Karpas-422 (cell line): ENCODE data around the gene ANKS1A. TPM values are rescaled to one million over a fixed set of nuclear protein-coding genes. Genes with fewer than 3 reads are reported as not detected.

Experiments used
- DNase-seq: peaks from one replicate; pipeline ENCODE4 v3.0.0-alpha.2; 2015
- H2AFZ ChIP-seq: fragments of 200-600 bp; sonication (generic); 2 replicates; pipeline ENCODE4 v1.6.1; 2014; ENCODE audit warnings: antibody characterized with exemption, low read length, mixed read lengths
- H3K27ac ChIP-seq: fragments of 200-600 bp; sonication (generic); 2 replicates; pipeline ENCODE4 v1.5.1; 2014; ENCODE audit warnings: mild to moderate bottlenecking, low read length, moderate library complexity
- H3K27me3 ChIP-seq: fragments of 200-600 bp; sonication (generic); 2 replicates; pipeline ENCODE4 v1.6.1; 2014; ENCODE audit warnings: low read length, mixed read lengths
- H3K36me3 ChIP-seq: fragments of 200-600 bp; sonication (generic); 2 replicates; pipeline ENCODE4 v1.6.1; 2014; ENCODE audit warnings: low read length, mixed read lengths; ENCODE audit not compliant: insufficient read depth
- H3K4me1 ChIP-seq: fragments of 200-600 bp; sonication (generic); 2 replicates; pipeline ENCODE4 v1.6.1; 2014; ENCODE audit warnings: mild to moderate bottlenecking, low read length, mixed read lengths
- H3K4me2 ChIP-seq: fragments of 200-600 bp; sonication (generic); 2 replicates; pipeline ENCODE4 v1.6.1; 2014; ENCODE audit warnings: low read length, low read depth, mild to moderate bottlenecking; ENCODE audit not compliant: poor library complexity, severe bottlenecking
- H3K4me3 ChIP-seq: fragments of 200-600 bp; sonication (generic); 2 replicates; pipeline ENCODE4 v1.5.1; 2014; ENCODE audit warnings: mild to moderate bottlenecking, antibody characterized with exemption, low read length, mixed read lengths
- H3K79me2 ChIP-seq: fragments of 200-600 bp; sonication (generic); 2 replicates; pipeline ENCODE4 v1.6.1; 2014; ENCODE audit warnings: mild to moderate bottlenecking, low read length, mixed read lengths
- H3K9ac ChIP-seq: fragments of 200-600 bp; sonication (generic); 2 replicates; pipeline ENCODE4 v1.6.0; 2014; ENCODE audit warnings: low read length
- H3K9me2 ChIP-seq: fragments of 200-600 bp; sonication (generic), shearing (Covaris generic); replicated peaks from 2 replicates; pipeline ENCODE4 v1.6.0; 2014; ENCODE audit warnings: mild to moderate bottlenecking, low read length, moderate library complexity; ENCODE audit not compliant: insufficient read depth
- H3K9me3 ChIP-seq: fragments of 300-700, 200-600 bp; sonication (generic); 2 replicates; pipeline ENCODE4 v1.6.1; 2014; ENCODE audit warnings: low read length, mixed read lengths
- H4K20me1 ChIP-seq: fragments of 200-600 bp; sonication (generic); 2 replicates; pipeline ENCODE4 v1.6.1; 2014; ENCODE audit warnings: mild to moderate bottlenecking, antibody characterized with exemption, low read length, low read depth; ENCODE audit not compliant: insufficient read depth
- total RNA-seq: library from RNA; depleted of rRNA; stranded (reverse); fragments of >200 nt; shearing (Covaris generic); gene quantifications from 2 replicates; pipeline ENCODE4 v1.2.3, GENCODE V29; 2014; ENCODE audit warnings: low replicate concordance

ANKS1A gene
- total RNA-seq, 1 experiment from 2014 or later, result 7.0 TPM

DNA sequence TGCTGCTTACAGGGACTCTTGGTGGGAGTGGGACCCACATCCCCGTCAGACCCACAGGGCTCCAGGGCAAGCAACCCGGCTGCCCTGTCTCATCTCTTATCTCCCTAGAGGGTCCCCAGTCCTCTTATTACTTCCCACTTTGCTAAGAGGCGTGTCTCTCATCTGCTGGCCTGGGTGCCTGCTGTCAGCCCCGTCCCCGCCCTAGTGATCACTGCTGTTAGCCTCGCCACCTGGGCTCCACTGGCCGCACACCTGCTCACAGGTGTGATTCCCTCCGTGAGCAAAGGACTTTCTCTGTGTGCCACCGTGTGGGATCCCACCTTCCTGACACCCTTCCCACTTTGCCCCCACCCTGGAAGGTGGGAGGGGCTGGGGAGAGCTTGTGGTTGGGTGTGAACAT, 194.5 kb downstream of the ANKS1A start:
- no peak overlapping the region for H3K4me3 ChIP-seq
- H3K79me2 ChIP-seq, result no peaks in the 10 kb centered on the region
- no peaks in the 10 kb centered on the region for H3K36me3 ChIP-seq
- H3K4me2 ChIP-seq, result no peak overlapping the region
- H2AFZ ChIP-seq, result no peak overlapping the region
- no peaks in the 10 kb centered on the region for H4K20me1 ChIP-seq
- no peaks in the 10 kb centered on the region for H3K9me2 ChIP-seq
- no peaks in the 10 kb centered on the region for H3K4me1 ChIP-seq
- H3K9ac ChIP-seq, result no peak overlapping the region
- no peak overlapping the region for H3K27ac ChIP-seq
- H3K27me3 ChIP-seq, result no peaks in the 10 kb centered on the region
- H3K9me3 ChIP-seq, result no peaks in the 10 kb centered on the region
- DNase-seq, result no peak

- no peaks in the 10 kb centered on the region for H3K9me3 ChIP-seq
- no peaks in the 10 kb centered on the region for H3K36me3 ChIP-seq
- no peaks in the 10 kb centered on the region for H3K4me1 ChIP-seq
- no peak overlapping the region for H3K4me3 ChIP-seq
- H3K79me2 ChIP-seq, result no peaks in the 10 kb centered on the region
- H3K4me2 ChIP-seq, result no peak overlapping the region
- H2AFZ ChIP-seq, result no peak overlapping the region
- H4K20me1 ChIP-seq, result no peaks in the 10 kb centered on the region
- no peak for DNase-seq
- H3K9me2 ChIP-seq, result no peaks in the 10 kb centered on the region
- H3K27me3 ChIP-seq, result no peaks in the 10 kb centered on the region
- no peak overlapping the region for H3K27ac ChIP-seq
- H3K9ac ChIP-seq, result no peak overlapping the region
Measured at GRCh38 chr6:35084041-35084491, 195.0 kb downstream of the ANKS1A start.

GRCh38 chr6:35084511-35085203, 195.6 kb downstream of the ANKS1A start:
- Histone ChIP-seq H3K4me3 (no peak overlapping the region), H3K27me3 (no peaks in the 10 kb centered on the region), H3K9ac (no peak overlapping the region), H3K9me2 (no peaks in the 10 kb centered on the region), H3K79me2 (no peaks in the 10 kb centered on the region), H4K20me1 (no peaks in the 10 kb centered on the region), H3K9me3 (no peaks in the 10 kb centered on the region), H2AFZ (no peak overlapping the region), H3K36me3 (no peaks in the 10 kb centered on the region), H3K4me2 (no peak overlapping the region), H3K4me1 (no peaks in the 10 kb centered on the region), H3K27ac (no peak overlapping the region)
- DNase-seq, result no peak

DNA sequence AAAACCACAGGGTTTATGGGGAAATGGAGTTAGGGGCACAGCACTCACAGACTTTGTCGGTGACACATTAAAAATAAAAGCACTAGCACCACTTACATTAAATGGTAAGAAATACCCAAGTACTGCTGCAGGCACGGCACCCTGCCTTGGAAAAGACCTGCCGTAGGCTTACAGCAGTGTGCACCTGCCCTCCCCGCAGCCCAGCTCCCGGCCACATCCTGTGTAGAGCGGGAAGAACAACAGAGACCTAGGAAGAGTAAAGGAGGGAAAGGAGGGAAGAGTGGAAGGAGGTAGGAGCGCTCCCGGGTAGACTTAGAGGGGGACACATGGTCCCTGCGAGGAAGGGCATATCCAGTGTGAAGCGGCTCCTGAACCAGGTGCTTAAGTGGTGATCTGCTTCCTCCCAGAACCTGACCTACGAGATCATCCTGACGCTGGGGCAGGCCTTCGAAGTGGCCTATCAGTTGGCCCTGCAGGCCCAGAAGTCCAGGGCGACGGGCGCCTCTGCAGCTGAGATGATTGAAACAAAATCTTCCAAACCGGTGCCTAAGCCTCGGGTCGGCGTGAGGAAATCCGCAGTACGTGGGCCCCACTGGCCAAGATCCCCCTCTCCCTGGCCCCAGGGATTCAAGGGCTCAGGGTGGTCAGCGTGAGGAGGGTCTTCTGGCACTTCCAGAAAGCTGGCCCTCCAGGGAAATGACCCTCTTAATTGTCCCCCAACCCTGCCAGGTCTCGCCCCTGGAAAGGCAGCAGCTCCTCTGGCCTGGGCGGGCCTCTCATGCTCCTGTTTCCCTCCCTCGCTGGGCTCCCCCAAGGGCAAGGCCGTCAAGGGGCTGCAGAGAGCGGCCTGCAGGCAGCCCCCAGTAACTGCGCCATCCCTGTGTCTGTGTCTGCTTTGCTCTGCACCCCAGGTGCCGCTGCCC, 196.6 kb downstream of the ANKS1A start:
- no peaks in the 10 kb centered on the region for H3K9me2 ChIP-seq
- H3K27me3 ChIP-seq, result no peaks in the 10 kb centered on the region
- no peak overlapping the region for H3K4me3 ChIP-seq
- H3K36me3 ChIP-seq, result no peaks in the 10 kb centered on the region
- no peak overlapping the region for H3K4me2 ChIP-seq
- no peak overlapping the region for H3K9ac ChIP-seq
- no peaks in the 10 kb centered on the region for H4K20me1 ChIP-seq
- no peak overlapping the region for H3K27ac ChIP-seq
- H2AFZ ChIP-seq, result no peak overlapping the region
- H3K4me1 ChIP-seq, result no peaks in the 10 kb centered on the region
- DNase-seq, result no peak
- H3K9me3 ChIP-seq, result no peaks in the 10 kb centered on the region
- H3K79me2 ChIP-seq, result no peaks in the 10 kb centered on the region

GRCh38 chr6:35086282-35086632, 197.2 kb downstream of the ANKS1A start:
- H3K4me1 ChIP-seq, result no peaks in the 10 kb centered on the region
- no peak for DNase-seq
- no peaks in the 10 kb centered on the region for H3K9me2 ChIP-seq
- no peaks in the 10 kb centered on the region for H4K20me1 ChIP-seq
- H3K27ac ChIP-seq, result no peak overlapping the region
- H3K4me3 ChIP-seq, result no peak overlapping the region
- H3K4me2 ChIP-seq, result no peak overlapping the region
- no peaks in the 10 kb centered on the region for H3K9me3 ChIP-seq
- H3K36me3 ChIP-seq, result no peaks in the 10 kb centered on the region
- H3K27me3 ChIP-seq, result no peaks in the 10 kb centered on the region
- no peak overlapping the region for H2AFZ ChIP-seq
- no peak overlapping the region for H3K9ac ChIP-seq
- no peaks in the 10 kb centered on the region for H3K79me2 ChIP-seq

DNA sequence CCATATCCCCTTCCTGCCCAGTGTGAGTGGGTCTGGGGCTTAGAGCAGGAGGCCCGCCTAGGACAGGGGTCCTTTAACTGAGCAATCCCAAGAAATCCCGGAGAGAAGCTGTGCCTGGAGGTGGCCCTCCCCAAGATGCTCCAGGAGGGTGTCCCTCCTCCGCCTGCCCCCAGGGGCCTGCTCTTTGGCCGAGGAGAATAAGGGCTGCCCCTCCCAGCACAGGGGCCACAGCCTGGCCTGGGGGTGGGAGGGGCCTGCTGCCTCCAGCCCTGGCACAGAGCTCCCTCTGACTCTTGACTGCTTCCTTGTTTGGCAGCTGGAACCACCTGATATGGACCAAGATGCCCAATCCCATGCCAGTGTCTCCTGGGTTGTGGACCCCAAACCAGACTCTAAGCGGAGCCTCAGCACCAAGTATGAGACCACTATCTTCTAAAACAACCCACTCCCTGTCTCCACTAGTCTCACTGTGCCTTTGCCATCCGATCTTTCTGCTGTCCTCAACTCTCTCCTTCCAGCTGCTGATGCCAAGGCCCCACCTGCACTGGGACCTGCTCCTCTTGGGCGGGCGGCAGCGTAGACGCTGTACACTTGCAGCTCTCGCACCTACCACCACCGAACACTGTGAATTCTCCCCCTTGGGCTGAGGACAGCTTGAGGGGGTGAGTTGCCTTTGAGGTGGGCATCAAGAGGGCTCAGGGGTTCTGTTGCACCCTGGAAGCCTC, 197.7 kb downstream of the ANKS1A start:
- H2AFZ ChIP-seq, result no peak overlapping the region
- H3K9me3 ChIP-seq, result no peaks in the 10 kb centered on the region
- H3K27ac ChIP-seq, result no peak overlapping the region
- no peaks in the 10 kb centered on the region for H4K20me1 ChIP-seq
- no peak overlapping the region for H3K4me2 ChIP-seq
- H3K79me2 ChIP-seq, result no peaks in the 10 kb centered on the region
- H3K36me3 ChIP-seq, result no peaks in the 10 kb centered on the region
- H3K4me1 ChIP-seq, result no peaks in the 10 kb centered on the region
- DNase-seq, result no peak
- no peaks in the 10 kb centered on the region for H3K9me2 ChIP-seq
- H3K27me3 ChIP-seq, result no peaks in the 10 kb centered on the region
- no peak overlapping the region for H3K9ac ChIP-seq
- no peak overlapping the region for H3K4me3 ChIP-seq

DNA sequence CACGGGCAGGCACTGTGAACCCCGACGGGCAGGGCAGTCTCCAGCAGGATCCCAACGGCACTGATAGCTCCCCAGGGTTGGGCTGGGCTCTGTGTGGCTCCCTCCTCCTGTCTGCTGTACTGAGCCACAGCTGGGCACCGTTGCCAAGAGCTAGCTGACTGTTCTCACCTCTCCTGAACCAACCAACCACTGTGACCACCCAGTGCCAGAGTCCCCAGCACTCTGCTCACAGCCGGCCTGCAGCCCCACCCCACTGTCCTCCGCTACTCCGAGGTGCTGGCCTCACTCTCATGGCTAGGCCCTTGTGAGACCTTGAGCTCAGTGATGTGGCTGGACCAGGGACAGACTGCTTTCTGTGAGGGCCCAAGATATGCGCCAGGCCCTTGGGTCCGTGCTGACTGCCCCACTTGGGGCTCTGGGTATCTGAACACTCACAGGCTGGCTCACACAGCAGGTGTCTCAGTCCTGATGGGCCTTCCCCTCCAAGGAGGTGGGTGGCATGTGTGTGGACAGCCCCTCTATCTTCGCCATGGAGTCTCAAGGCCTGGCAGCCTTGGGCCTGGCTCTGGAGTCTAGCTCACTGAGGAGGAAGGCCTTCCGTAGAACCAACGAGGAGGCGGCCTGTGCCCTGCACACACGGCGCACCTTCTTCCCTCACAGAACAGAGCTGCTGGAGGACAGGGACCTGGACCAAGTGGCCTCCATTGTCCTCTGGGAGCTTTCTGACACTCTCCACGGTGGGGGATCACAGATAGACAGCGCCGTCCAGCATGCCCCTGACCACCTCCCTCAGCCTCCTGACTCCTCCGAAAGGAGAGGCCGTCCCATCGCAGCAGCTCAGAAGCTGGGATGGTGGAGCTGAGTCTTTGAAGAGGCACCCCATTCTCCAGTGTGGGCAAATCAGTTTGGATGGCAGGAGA, 198.6 kb downstream of the ANKS1A start:
- Histone ChIP-seq H2AFZ (no peak overlapping the region), H3K79me2 (no peaks in the 10 kb centered on the region), H4K20me1 (no peaks in the 10 kb centered on the region), H3K9ac (no peak overlapping the region), H3K4me1 (no peaks in the 10 kb centered on the region), H3K9me3 (no peaks in the 10 kb centered on the region), H3K9me2 (no peaks in the 10 kb centered on the region), H3K4me2 (no peak overlapping the region), H3K4me3 (no peak overlapping the region), H3K36me3 (no peaks in the 10 kb centered on the region), H3K27ac (no peak overlapping the region), H3K27me3 (no peaks in the 10 kb centered on the region)
- DNase-seq, result no peak
